ENCODE results near the gene NOC2L.

- TF ChIP-seq, protein P1, sequence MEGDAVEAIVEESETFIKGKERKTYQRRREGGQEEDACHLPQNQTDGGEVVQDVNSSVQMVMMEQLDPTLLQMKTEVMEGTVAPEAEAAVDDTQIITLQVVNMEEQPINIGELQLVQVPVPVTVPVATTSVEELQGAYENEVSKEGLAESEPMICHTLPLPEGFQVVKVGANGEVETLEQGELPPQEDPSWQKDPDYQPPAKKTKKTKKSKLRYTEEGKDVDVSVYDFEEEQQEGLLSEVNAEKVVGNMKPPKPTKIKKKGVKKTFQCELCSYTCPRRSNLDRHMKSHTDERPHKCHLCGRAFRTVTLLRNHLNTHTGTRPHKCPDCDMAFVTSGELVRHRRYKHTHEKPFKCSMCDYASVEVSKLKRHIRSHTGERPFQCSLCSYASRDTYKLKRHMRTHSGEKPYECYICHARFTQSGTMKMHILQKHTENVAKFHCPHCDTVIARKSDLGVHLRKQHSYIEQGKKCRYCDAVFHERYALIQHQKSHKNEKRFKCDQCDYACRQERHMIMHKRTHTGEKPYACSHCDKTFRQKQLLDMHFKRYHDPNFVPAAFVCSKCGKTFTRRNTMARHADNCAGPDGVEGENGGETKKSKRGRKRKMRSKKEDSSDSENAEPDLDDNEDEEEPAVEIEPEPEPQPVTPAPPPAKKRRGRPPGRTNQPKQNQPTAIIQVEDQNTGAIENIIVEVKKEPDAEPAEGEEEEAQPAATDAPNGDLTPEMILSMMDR (IDR thresholded peaks at IDR 0.05) = no peak
- TF ChIP-seq POLR2A (IDR thresholded peaks at IDR 0.05) = no peak
These were observed 46.2 kb downstream of the NOC2L start for GRCh38 chr1:912740-913301.

Data from thyroid gland (tissue), 4 donors.